ENCODE measurements around the gene UBASH3A.

- TF ChIP-seq CTCF (IDR thresholded peaks at IDR 0.05) (no peak), POLR2A (IDR thresholded peaks at IDR 0.05) (no peak)
These were observed 23.3 kb downstream of the UBASH3A start for GRCh38 chr21:42426876-42427480.
